ENCODE results near the gene MLYCD. TPM values are rescaled to one million over a fixed set of nuclear protein-coding genes. Genes with fewer than 3 reads are reported as not detected.

Gene MLYCD
- total RNA-seq, 4 donors from 2014 or later, result 9.6 to 15.8 (median 12.3) TPM

DNA sequence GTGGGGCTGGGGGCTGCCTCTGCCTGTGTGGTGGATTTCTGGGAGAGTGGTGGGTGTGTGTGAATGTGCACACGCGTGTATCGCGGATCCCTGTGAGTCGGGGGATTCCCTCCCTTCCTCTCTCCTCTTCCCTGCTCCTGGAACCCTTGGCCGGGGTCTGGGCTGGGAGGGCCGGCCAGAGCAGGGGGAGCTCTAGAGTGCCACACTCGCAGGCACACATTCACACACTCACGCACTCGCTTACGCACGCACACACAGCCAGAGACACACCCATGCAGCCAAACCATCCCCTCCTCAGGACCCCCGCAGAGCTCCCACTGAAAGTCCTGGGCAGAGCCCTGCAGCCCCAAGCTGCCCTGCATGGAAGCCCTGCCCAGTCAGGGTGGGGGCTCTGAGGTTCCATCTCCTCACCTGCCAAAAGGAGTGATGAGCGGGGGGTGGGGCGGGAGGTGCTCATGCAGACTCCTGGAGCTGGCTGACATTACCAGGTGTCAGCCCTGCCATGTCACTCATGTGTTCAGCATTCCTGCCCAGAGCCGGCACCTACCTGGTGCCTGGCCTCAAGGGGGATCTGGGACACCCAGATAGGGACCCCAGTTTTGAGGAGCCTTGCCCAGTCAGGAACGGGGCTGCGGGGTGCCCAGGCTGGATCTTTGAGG, 71.0 kb downstream of the MLYCD start:
- Histone ChIP-seq H3K27ac (replicated peaks in 1 of 4) (no peak overlapping the region), H3K4me3 (no peak overlapping the region), H3K4me1 (peaks cover 0 to 14% (median 10%) of the 10 kb centered on the region in 4 donors), H3K9me3 (no peaks in the 10 kb centered on the region), H3K36me3 (peaks cover 0 to 16% (median 15%) of the 10 kb centered on the region in 4 donors), H3K27me3 (peaks cover 0 to 24% (median 0%) of the 10 kb centered on the region in 4 donors)
- DNase-seq (ENCODE audit: extremely low spot score), result no peak
- TF ChIP-seq POLR2A (IDR thresholded peaks at IDR 0.05; ENCODE audit: low read depth) (no peak), POLR2AphosphoS5 (IDR thresholded peaks at IDR 0.05) (no peak), EP300 (IDR thresholded peaks at IDR 0.05) (no peak)
- TF ChIP-seq, protein P1, sequence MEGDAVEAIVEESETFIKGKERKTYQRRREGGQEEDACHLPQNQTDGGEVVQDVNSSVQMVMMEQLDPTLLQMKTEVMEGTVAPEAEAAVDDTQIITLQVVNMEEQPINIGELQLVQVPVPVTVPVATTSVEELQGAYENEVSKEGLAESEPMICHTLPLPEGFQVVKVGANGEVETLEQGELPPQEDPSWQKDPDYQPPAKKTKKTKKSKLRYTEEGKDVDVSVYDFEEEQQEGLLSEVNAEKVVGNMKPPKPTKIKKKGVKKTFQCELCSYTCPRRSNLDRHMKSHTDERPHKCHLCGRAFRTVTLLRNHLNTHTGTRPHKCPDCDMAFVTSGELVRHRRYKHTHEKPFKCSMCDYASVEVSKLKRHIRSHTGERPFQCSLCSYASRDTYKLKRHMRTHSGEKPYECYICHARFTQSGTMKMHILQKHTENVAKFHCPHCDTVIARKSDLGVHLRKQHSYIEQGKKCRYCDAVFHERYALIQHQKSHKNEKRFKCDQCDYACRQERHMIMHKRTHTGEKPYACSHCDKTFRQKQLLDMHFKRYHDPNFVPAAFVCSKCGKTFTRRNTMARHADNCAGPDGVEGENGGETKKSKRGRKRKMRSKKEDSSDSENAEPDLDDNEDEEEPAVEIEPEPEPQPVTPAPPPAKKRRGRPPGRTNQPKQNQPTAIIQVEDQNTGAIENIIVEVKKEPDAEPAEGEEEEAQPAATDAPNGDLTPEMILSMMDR (IDR thresholded peaks at IDR 0.05), result no peak
- 88% methylated on average over 5 of the region's 18 CpGs for WGBS
- intact Hi-C loops (cut with DNase I), result loop anchor here (2.0 to 5.0 kb wide), 2 partner anchors 93 to 517 kb away; no protein-coding TSS in a partner anchor

DNA sequence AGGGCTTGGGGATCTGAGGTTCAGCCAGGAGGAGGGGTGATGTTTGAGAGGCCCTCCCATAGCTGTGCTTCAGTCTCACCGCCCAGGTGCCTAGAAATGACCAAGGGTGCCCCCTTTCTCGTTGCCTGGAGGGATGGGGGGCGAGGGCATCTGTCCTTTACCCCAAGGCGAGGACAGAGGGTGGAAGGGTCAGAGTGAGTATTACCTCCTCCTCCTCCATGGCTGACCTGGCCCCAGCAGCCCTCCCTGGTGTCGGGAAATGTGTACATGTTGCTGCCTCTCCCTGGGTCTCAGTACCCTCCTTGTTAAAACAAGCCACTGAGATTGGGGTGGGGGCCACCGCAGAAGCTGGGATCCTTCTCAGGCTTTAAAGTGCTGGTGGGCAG, 71.5 kb downstream of the MLYCD start:
- Histone ChIP-seq H3K4me1 (peaks cover 0 to 14% (median 10%) of the 10 kb centered on the region in 4 donors), H3K36me3 (peaks cover 0 to 11% (median 9%) of the 10 kb centered on the region in 4 donors), H3K27me3 (peaks cover 0 to 24% (median 0%) of the 10 kb centered on the region in 4 donors), H3K27ac (replicated peaks in 1 of 4) (no peak overlapping the region), H3K9me3 (no peaks in the 10 kb centered on the region), H3K4me3 (no peak overlapping the region)
- TF ChIP-seq POLR2A (IDR thresholded peaks at IDR 0.05; ENCODE audit: low read depth) (no peak), POLR2AphosphoS5 (IDR thresholded peaks at IDR 0.05) (no peak), EP300 (IDR thresholded peaks at IDR 0.05) (no peak)
- TF ChIP-seq, protein P1 (IDR thresholded peaks at IDR 0.05), result no peak
- WGBS, result 95% methylated on average over 4 of the region's 6 CpGs
- intact Hi-C loops (cut with DNase I), result no loop called here
- no peak for DNase-seq (ENCODE audit: extremely low spot score)

DNA sequence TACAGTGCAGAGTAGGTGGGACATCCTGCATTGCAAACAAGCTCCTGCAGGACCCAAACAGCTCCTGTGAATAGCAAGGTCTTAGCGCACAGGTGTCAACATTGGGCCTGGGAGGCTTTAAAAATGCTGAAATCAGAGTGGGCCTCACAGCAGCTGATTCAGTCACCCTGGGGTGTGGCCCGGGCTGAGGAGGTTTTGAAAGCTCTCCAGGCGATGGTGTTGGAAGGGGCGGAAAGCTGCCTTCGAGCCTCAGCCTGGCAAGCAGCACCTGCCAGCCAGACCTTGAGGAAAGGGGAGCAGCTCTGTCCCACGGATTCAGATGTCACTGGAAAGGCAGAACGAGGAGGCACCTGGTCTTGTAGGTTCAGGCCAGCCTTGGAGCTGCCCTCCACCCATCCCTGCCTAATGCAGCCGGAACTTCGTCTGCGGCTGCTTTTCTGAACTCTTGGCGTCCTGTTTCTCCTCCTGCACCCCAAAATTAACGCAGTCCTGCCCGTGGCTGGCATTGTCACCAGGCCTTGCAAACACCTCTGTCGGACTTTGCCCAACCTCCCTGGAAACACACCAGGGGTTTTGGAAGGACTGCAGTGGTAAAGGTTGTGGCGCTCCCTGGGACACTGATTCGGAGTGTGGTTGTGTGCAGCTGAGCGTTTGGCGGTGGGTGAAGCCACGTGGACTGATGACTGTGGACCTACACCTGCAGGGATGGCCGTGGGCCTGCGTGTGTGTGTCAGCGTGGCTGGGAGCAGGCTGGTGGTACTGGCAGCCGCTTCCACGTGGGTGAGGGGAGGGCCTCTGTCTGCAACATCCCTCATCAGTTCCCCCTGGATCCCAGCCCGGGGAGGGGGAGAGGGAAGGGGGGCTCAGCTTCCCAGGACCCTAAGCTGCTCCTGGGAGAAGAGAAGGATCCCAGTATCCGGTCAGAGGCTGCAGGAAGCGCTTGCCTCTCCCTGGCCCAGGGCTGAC, 72.5 kb downstream of the MLYCD start:
- intact Hi-C loops (cut with DNase I), result no loop called here
- no peak for TF ChIP-seq POLR2AphosphoS5 (IDR thresholded peaks at IDR 0.05)
- no peak for TF ChIP-seq EP300 (IDR thresholded peaks at IDR 0.05)
- no peak for TF ChIP-seq POLR2A (IDR thresholded peaks at IDR 0.05; ENCODE audit: low read depth)
- TF ChIP-seq, protein P1 (IDR thresholded peaks at IDR 0.05), result no peak
- peaks cover 0 to 14% (median 10%) of the 10 kb centered on the region in 4 donors for H3K4me1 ChIP-seq
- H3K27me3 ChIP-seq, result peaks cover 0 to 24% (median 0%) of the 10 kb centered on the region in 4 donors
- H3K4me3 ChIP-seq, result no peak overlapping the region
- no peaks in the 10 kb centered on the region for H3K9me3 ChIP-seq
- no peak overlapping the region for H3K27ac ChIP-seq (replicated peaks in 1 of 4)
- WGBS, result 70% methylated on average over 23 of the region's 27 CpGs
- H3K36me3 ChIP-seq, result peaks cover 0 to under 1% (median 0%) of the 10 kb centered on the region in 4 donors
- DNase-seq (ENCODE audit: extremely low spot score), result no peak

DNA sequence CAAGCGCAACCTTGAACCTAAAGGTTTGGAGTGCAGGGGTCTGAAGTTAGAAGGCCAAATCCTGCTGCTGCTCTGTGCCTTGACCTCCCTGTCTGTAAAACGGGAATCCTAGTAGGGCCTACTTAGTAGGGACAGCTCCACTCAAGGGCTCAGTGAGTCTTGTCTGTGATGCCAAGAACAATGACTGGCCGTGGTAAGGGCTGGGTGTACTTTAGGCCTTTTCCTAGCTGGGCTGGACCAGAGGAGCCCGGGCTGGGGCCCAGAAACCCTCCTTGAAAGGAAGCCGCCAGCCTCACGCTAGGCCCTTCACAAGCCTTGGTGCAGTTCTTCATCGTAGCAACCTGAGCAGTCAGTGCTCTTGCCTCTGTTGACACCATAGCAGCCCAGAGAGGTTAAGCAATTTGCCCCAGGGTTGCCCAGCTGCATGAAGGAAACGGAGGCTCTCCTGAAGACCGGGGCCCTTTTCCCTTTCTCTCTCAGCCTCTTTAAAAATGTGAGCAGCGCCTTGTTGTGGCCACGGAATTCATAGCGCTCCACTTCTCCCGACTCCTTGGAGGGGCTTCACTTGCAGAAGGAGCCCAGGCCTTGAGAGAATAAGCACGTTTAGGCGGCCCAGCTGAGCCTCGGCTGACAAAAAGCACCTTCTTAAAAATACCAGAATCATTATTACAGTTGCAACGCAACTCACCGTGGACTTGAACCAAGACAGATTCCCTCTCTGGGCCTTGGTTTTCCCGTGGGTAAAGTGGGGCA, 73.5 kb downstream of the MLYCD start:
- intact Hi-C loops (cut with DNase I), result no loop called here
- Histone ChIP-seq H3K27me3 (peaks cover 0 to 24% (median 0%) of the 10 kb centered on the region in 4 donors), H3K36me3 (no peaks in the 10 kb centered on the region), H3K27ac (replicated peaks in 1 of 4) (no peak overlapping the region), H3K4me1 (peaks cover 0 to 14% (median 10%) of the 10 kb centered on the region in 4 donors), H3K9me3 (no peaks in the 10 kb centered on the region), H3K4me3 (no peak overlapping the region)
- WGBS, result 81% methylated on average over 12 of the region's 19 CpGs
- no peak for DNase-seq (ENCODE audit: extremely low spot score)
- TF ChIP-seq POLR2A (IDR thresholded peaks at IDR 0.05; ENCODE audit: low read depth) (no peak), POLR2AphosphoS5 (IDR thresholded peaks at IDR 0.05) (no peak), EP300 (IDR thresholded peaks at IDR 0.05) (no peak)
- TF ChIP-seq, protein P1 (IDR thresholded peaks at IDR 0.05), result no peak

Data from esophagus muscularis mucosa (tissue), 4 donors.